SKM-1 (cell line): ENCODE measurements around the gene TUBA8.

Experiments used
- DNase-seq: peaks from one replicate; lab custom pipeline; 2025; ENCODE audit not compliant: unreplicated experiment; lab: John Stamatoyannopoulos, UW

TUBA8 gene

DNA sequence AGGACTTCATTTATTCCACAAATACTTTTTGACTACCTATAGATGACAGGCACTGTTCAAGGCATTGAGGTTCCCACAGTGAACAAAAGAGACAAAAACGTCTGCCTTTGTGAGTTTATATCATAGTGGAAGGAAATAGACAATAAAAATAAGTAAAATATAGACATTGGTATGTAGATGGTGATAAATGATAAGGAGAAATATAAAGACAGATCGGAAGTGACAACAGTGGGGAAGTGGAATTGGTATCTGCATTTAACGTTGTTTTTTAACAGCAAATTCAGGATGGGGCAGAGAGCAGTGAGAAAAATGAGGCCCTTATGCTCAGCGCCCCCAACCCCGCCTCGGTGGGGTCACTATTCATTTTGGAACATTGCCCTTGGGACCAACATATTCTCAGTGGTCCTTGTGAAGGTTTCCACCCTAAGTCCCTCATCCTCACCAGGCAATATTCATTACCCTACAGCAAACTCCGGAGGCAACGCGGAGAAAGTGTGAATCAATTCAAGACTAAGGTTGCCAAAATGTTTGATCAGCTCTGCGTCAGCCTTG lies 33.4 kb upstream of the TUBA8 start:
- no peak for DNase-seq

DNA sequence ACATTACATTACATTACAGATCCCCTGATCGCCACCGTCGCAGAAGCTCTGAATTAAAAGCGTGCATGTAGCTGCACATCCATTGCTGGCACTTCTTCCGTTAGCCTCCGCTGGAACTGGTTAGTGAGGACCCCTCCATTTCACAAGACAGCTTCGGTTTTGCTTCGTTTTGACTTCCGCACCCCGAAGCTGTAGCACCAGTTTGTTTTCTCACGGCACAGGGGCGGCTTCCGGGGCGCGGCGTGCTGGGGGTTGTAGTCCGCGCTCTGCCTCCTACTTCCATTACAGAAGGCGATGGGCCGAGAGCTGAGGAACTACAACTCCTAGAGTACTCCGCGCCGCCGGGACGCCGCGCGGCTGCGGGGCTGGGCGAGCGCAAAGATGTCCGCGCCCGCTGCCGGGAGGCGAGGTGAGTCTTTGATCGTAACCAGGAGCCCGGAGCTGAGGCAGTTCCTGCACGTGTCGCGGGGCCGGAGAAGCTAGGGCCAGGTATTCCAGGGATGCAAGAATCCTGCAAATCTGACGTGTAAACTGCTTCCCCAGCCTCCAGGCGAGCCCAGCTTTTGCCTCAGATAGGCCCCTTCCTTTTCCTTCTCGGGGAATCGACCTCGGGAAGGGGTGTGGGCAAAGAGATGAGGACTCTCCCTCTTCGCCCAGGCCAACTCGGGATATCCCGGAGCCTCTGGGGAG lies 32.8 kb upstream of the TUBA8 start, which contains the start of gene PEX26:
TSS of gene PEX26 (plus strand) at position 352 of the 690 bp plus-strand sequence. CDS start 387 bp downstream, outside the sequence.
- peak; percentile 90 for DNase-seq

DNA sequence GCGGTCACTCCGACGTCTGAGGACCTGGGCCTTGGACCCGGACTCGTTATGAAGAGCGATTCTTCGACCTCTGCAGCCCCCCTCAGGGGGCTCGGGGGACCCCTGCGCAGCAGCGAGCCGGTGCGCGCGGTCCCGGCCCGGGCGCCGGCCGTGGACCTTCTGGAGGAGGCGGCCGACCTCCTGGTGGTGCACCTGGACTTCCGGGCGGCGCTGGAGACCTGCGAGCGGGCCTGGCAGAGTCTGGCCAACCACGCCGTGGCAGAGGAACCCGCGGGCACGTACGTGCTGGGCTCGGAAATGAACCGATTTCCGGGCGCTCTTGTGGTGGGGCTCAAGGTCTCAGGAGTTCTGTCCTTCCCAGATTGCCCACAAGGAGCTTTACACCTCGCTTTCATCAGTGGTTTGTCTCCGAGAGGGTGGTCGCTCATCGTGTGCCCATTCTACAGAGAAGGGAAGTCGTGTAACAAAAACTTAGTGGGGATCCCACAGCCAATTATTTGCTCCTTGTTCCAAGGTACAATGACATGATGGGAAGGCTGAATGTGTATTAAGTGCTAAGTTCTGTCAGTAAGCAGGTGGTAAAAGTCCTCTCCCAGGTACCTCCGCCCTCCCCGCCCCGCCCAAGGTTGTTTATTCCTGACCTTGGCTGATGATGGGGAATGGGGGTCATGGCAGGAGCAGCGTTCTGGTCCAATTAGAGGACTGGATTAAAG lies 32.1 kb upstream of the TUBA8 start:
- DNase-seq, result no peak

DNA sequence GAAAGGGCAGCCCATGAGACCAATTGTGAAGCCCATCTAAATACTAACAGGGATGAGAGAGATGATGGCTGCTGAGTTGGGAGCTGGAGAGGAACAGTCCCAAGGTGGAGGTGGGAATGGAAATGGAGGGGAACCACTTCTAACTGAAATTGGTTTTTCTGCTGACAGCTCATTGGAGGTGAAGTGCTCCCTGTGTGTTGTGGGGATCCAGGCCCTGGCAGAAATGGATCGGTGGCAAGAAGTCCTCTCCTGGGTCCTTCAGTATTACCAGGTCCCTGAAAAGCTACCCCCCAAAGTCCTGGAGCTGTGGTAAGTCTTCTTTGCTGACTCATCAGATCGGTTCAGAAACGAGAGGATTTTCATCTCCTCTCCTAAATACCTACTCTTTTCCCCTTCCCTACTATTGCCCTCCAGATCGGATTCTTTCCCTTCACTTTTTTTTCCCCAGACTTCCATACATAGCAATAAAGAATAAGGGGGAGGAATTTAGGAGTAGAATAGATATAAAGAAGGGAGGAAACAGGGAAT lies 30.8 kb upstream of the TUBA8 start:
- DNase-seq, result no peak

DNA sequence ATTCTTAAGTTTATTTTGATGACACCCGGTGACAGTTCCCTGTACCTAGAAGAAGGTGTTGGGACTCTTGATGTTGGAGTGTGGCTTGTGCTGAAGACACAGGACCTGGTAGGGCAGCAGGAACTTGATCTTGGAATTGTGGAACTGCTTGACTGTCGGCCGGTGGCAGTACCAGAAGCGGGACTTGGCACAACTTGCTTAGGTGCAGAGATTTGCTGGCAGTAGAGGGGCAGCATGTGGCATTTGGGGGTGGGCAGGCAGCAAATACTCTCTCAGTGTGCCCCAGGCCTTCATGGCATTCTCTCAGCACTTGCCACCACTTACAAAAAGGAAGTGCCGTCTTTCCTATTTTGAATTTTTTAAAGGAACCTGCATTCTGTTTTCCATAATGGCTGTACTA lies 29.2 kb upstream of the TUBA8 start:
- DNase-seq, result no peak

DNA sequence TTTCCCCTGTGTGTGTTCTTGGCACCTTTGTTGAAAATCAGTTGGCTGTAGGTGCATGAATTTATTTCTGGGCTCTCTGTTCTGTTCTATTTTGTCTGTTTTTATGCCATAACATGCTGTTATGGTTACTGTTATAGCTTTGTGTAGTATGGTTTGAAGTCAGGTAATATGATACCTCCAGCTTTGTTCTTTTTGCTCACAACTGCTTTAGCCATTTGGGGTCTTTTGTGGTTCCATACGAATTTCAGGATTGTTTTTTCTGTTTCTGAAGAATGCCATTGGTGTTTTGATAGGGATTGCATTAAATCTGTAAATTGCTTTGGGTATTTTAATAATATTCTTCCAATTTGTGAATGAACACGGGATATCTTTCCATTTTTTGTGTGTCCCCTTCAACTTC lies 28.1 kb upstream of the TUBA8 start:
- no peak for DNase-seq

DNA sequence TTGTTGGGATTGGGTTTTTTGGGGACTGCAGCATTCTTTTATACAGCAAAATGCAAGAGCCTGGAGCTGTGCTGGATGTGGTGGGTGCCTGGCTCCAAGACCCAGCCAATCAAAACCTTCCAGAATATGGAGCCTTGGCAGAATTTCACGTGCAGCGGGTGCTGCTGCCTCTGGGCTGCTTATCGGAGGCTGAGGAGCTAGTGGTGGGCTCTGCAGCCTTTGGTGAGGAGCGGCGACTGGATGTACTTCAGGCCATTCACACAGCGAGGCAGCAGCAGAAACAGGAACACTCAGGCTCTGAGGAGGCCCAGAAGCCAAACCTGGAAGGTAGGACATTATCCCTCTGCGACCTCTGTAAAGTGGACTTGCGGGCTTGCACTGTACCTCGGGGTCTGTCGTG lies 27.2 kb upstream of the TUBA8 start:
- DNase-seq, result no peak

DNA sequence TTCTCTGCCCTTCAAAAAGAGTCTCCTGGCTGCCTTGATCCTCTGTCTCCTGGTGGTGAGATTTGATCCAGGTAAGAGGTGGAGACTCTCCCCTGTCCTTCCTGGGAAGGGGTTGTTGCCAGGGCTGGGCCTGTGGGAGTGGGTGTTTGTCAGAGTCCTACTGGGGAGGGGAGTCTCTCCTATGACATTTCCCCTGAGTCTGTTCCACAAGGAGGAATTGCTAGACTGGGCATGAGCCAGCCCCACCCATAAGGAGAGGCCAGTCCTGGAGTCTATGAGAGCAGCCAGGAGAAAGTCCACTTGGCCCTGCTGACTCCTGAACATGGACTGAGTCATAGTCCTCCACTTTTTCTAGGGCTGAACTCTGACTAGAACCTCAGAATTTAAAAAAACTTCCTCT lies 25.4 kb upstream of the TUBA8 start:
- no peak for DNase-seq

DNA sequence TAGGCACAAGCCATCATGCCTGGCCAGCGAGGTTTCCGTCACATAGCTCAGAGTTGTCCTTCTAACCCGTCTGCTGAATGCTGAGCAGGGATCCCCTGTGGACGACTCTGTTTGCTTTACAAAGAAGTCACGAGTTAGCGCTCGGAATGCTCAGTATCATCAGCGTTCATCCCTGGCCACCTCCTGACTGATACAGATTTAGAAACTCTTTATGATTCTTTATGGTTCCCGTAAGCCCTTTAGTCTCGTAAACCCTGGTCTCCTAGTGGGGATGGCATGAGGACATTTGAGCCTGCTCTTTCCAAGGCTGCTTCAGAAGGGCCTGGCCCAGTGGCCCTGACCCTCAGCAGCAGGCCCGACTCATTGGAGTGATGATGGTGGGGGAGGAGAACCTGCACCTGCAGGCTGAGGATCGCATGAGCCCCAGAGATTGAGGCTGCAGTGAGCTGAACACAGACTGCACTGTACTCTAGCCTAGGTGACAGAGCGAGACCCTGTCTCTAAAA lies 23.2 kb upstream of the TUBA8 start:
- no peak for DNase-seq

DNA sequence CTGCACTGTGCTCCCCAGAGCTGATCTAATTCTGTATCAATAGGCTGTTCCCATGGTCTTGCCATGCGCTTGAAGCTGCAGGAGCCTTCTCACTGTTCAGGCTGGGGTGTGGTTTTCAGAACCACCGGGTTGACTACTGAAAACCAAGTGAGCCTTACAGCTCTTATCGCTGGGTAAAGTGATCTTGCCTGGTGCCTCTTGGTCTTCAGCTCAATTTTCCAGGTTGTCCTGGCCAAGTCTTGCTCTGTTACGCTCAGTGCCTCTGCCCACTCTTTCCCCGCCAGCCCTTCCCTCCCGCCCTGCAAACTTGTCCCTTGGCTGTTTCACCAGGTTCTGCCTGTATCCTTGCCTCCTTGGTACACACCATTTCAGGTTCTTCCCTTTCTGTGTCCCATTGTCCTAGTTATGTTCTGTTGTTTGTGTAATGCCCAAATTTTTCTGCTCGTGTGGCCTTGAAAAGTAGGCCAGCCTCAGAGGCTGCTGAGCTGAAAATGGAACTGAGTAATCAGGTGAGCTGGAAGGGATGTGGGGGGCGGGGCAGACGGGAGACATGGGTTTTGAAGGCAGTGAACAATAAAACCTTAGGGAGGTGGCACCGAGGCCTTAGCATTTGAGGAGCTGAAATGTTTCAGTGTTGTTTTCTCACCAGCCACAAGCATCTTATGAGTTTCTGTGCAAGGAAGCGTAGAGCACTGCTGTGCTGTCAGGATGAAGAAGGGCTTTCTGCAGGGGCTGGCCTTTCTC lies 21.6 kb upstream of the TUBA8 start:
- DNase-seq, result no peak

DNA sequence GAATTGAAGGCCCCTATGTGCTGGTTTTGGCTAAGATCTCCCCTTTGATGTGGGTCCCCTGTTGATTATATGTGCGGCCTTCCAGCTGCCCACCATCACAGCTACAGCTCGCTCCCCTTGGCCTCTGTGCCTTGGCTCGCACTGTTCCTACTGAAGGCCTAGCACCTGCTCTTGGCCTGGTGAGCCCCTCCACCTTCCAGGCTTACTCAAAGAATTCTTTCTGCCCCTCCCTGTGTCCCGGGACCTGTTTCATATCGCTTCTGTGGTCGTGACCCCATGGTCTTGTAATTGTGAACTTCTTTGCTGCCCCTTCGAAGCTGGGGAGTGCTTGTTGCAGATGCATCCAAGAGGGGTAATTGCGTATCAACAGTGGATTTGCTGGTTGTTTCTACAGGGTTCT lies 20.3 kb upstream of the TUBA8 start:
- no peak for DNase-seq

DNA sequence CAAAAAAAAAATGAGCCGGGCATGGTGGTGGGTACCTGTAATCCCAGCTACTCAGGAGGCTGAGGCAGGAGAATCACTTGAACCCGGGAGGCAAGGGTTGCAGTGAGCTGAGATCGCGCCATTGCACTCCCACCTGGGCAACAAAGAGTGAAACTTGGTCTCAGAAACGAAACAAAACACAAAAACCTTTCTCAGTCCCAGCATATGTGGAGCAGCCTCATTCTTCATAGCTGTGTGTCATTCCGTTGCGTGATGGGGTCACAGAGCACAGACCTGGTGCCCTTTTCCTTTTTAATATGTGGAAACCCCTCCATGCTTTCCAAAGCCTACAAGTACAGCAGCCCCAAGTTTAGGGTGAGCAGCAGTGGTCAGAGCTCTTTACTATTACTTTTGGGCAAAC lies 19.1 kb upstream of the TUBA8 start:
- no peak for DNase-seq

DNA sequence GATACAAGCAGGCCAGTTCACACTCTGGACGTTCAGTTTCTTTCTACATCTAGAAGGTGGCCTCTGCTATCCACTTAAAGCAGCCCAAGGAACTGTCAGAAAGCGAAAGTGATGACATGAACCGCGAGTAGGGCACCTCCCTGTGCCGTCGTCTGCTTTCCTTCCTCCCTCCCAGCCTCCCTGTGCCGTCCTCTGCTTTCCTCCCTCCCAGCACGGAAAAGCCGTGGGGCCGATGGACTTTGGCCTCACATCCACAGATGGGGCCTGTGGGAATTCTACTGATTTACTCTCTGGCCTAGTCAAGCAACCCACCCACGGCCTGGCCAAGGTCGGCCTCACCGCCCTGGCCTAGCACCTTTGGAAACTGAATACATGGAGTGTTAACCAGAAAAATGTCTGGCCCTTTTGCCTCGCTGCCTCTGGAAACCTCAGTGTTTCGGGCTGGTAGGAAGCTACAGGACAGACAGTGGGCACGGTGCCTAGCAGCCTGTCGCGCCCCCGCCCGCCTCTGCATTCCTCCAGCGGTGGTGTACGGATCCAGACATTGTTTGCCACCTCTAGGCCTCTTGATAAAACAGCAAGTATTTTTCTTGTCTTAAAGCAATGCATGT lies 18.6 kb upstream of the TUBA8 start:
- no peak for DNase-seq

DNA sequence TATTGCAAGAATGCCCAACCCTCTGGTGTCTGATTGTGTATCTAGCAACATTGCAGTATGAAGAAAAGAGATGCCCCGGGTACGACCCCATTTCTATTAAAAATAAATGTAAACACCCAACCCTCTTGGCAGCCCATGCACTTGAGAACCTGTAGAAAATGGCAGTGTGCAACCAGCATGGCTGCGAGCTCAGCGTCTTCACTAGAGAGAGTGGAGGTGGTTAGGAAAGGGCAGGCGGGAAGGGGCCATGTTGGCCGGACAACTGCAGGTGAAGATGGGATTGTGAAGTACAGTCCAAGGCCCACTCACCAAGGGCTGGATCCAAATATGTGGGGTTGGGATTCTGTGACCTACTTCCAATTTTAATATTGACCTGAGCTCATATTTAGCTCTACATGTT lies 16.9 kb upstream of the TUBA8 start:
- DNase-seq, result no peak

DNA sequence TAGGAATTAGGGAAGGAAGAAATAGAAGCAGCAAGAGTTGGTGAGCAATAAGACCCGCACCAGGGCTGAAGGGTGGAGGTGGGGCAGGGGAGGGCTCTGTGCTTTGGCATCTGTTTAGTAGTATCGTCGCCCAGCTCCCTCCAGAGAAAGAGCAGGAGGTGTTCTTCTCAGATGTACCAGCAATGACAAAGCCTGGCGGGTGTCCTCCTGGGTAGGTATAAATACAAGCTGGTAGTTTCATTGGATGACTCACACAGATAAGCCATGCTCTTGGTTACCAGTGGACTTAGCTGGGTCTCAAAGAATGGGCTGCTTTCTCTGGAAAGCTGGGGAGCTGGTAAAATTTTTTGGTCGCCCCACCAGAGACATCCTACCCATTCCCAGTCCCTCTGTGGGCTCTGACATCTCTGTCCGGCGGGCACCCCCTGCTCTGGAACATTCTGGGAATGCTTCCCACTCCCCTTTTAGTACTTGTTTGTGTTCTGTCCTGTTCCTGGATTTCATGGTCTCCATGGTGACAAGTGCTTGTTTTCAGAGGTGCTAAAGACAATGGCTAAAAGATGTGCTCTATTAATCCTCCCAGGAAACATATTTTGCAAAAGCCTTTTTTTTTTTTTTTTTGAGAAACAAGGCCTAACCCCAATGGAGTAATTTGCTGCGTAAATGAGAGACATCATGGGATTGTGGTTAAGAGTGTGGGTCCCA lies 15.4 kb upstream of the TUBA8 start:
- no peak for DNase-seq

DNA sequence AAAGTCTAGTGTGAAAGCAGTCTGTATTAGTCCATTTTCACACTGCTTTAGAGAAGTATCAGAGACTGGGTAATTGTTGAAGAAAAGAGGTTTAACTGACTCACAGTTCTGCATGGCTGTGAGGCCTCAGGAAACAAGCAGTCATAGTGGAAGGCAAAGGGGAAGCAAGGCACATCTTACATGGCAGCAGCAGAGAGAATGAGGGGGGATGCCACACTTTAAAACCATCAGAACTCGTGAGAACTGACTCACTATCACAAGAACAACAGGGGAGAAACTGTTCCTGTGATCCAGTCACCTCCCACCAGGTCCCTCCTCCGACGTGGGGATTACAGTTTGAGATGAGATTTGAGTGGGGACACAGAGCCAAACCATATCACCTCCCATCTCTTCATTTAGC lies 13.8 kb upstream of the TUBA8 start:
- peak; percentile 38 for DNase-seq

DNA sequence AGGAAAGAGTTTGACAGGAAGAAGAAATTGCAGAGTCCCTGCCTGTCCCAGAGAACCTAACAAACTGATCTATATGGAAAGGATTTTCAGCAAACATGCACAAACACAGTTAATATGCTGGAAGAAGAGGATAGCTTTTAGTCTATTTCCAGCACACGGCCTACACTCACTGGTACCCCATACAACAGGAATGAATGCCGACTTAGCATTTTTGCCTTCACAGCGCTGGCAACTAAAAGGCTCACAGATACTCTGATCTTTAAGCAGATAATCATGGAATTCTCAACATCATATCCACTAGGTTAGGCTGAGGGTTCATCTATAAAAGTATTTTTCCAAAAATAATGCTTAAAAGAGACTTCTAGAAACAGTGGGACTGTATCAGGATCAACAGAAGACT lies 9.8 kb upstream of the TUBA8 start:
- no peak for DNase-seq

DNA sequence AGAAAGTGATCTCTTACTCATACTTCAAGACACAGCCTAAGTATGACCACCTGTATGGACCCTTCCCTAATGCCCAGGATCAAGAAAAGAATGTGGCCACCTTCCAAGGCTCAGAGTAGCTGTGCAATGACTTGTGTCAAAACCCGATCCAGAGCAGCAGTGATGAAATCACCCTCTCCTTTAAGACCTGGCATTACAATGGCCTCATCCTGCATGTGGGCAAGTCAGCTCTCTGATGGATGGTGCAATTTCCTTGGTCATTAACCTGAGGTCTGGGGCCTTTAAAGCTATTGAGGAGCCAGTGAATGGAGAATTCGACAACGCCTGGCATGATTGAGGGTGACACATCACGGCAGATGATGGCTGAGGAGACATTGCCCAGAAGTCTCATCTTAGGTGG lies 9.1 kb upstream of the TUBA8 start:
- peak; percentile 32 for DNase-seq

DNA sequence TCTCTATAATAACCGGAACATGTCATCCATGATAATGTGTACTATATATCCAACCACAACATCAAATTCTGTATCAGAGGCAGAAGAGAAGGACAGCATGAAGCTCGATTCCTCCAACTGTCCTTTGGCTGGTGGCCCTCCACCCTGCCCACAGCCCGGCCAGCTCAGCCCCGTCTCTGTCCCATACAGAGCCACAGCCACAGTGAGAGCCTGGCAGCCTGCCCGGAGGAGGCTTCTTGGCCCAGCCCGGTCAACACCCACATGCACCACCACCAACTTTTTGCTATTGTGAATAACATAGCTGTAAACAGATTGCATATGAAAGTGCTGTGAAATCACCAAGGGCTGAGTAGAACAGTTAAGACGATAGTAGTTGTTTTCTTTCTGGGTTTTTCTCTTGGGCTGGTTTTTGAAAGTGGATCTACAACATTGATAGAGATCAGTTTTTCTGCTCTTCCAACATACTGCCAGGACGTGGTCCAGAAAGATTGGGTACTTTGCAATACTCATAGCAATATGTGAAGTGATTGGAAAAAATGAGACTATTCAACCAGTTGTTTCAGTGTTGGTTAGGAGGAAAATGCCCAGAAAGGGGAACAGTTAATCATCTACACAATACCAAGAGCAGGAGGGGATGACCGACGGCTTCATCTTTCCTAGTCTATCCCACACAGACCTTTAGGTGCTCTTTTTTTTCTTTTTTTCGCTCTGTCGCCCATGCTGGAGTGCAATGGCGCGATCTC lies 6.9 kb upstream of the TUBA8 start:
- DNase-seq, result no peak

DNA sequence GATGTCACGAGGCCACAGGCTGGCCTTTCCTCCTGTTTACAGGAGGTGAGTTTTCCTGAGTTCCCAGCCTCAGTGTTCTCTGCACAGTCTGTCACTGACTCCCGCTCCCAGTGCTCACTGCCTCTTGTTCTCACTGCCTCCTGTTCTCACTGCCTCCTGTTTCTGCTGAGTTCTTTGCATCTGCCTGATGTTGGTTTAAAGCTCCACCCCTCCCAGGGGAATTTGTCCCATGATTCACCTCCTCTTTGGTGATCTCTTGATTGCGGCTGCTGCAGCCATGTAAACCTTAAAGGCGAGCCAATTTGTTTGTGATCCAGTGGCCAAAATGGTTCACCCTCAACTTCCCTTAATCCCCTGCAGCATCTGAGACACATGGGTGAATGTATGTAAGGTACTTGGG lies 6.0 kb upstream of the TUBA8 start:
- no peak for DNase-seq
